Right lobe of liver (tissue), 6 donors: Measurements from ENCODE around the gene ZNF618. TPM values are rescaled to one million over a fixed set of nuclear protein-coding genes. Genes with fewer than 3 reads are reported as not detected.

ENCODE experiments used
- ATAC-seq, 4 donors: fragments of 200-7000 bp; cut with Tn5 transposase; one replicate each; pipeline ENCODE4 v1.9.1; 2020; ENCODE audit warnings: mild to moderate bottlenecking in 4 of 4, moderate library complexity in 4 of 4
- DNase-seq, 3 donors: peaks; one replicate each; pipeline ENCODE4 v3.0.0-alpha.2; 2020
- H3K27ac ChIP-seq, 3 donors: fragments of 200-600 bp; one replicate each; pipeline ENCODE4 v1.8.0; 2022
- H3K27me3 ChIP-seq, 2 donors: fragments of 200-600 bp; one replicate each; pipeline ENCODE4 v1.8.0; 2022
- H3K36me3 ChIP-seq, 4 donors: fragments of 200-600 bp; sonication (generic) in 1 of 4; one replicate each; pipeline versions ENCODE4 v1.5.1 to v1.8.0; 2017 to 2022; ENCODE audit warnings: control low read depth in 1 of 4
- H3K4me1 ChIP-seq, 4 donors: fragments of 200-600 bp; sonication (generic) in 1 of 4; one replicate each; pipeline versions ENCODE4 v1.5.1 to v1.8.0; 2017 to 2022; ENCODE audit warnings: control low read depth in 1 of 4
- H3K4me3 ChIP-seq, 3 donors: fragments of 200-600 bp; one replicate each; pipeline ENCODE4 v1.8.0; 2022
- H3K9me3 ChIP-seq, 4 donors: fragments of 200-600 bp; sonication (generic) in 1 of 4; one replicate each; pipeline versions ENCODE4 v1.5.1 to v1.8.0; 2017 to 2022; ENCODE audit warnings: control low read depth in 1 of 4
- CTCF ChIP-seq, 4 donors: fragments of 200-600 bp in 3 of 4; fragments of 450-650 bp in 1 of 4; IDR thresholded peaks; one replicate each; pipeline versions ENCODE4 v1.5.1 to v1.8.0; 2016 to 2022; ENCODE audit warnings: antibody characterized with exemption in 4 of 4, mild to moderate bottlenecking in 2 of 4
- POLR2A ChIP-seq: fragments of 450-650 bp; IDR thresholded peaks from one replicate; pipeline ENCODE4 v1.6.1; 2017; ENCODE audit warnings: antibody characterized with exemption, mild to moderate bottlenecking
- WGBS: methylation state at CpG from one replicate; pipeline ENCODE4 v1.1.6; 2018; ENCODE audit warnings: low coverage, low lambda C conversion rate; ENCODE audit not compliant: insufficient coverage; ENCODE audit errors: missing lambda C conversion rate; 5-methylcytosine and 5-hydroxymethylcytosine counted together
- intact Hi-C, 2 donors: fragments of 100-400 bp; cut with DNase I; formaldehyde crosslinking; loops; one replicate each; pipeline versions ENCODE4 v1.11.2 to v1.14.1; 2022
- total RNA-seq, 6 experiments: library from RNA; depleted of rRNA in 2 of 6; stranded (reverse); fragments of >200 nt in 2 of 6; fragmentation: NEBNext Ultra II Directional in 3 of 6; extraction: Animal tissue kit (Norgen Biotek cat#: 25700) in 3 of 6; gene quantifications; one replicate each; pipeline versions ENCODE4 v1.1.0 to v1.2.4, GENCODE V29; 2016 to 2023
- donor health status: DM: no; HTN: yes; CAD: no.
- donor health status: DM: no; HTN: no; CAD: no.
- donor health status: DM: no; HTN: no; CAD: no.
- donor health status: DM: no; HTN: yes; CAD: no.
- donor health status: DM: no; HTN: yes; CAD: no.

Gene ZNF618
- total RNA-seq, 6 experiments from 2014 or later, result 2.9 to 7.9 (median 6.0) TPM

DNA sequence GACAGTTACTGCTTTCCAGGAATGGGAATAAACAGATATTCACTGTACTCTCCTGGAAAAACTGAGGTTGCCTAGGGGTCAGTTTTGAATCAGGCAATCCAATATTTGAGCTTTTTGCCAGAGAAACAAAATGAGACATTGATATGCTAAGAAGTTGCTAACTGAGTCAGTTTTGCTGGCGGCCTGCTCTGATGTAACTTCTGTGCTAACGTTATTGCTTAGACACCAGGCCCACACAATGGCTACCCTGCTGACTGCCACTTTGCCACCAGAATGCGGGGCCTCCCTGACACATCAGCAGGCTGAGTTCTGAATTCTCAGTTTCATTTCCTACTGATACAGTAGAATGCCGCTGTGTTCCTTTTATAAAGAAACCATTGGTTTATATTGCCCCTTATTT lies 18.2 kb upstream of the ZNF618 start:
- no peaks in the 10 kb centered on the region for H3K4me1 ChIP-seq
- H3K9me3 ChIP-seq, result no peaks in the 10 kb centered on the region
- no peak overlapping the region for H3K27ac ChIP-seq
- 71% methylated on average over 4 of the region's 4 CpGs for WGBS
- no peak overlapping the region for H3K4me3 ChIP-seq
- peak in 3 of 4 donors; percentile 39 to 50 (median 42) for ATAC-seq
- TF ChIP-seq POLR2A (no peak), CTCF (IDR thresholded peaks at IDR 0.05) (no peak)
- intact Hi-C loops, result no loop called here
- no peaks in the 10 kb centered on the region for H3K36me3 ChIP-seq
- no peaks in the 10 kb centered on the region for H3K27me3 ChIP-seq
- no peak for DNase-seq

- 33% methylated on average over 1 of the region's 1 CpG for WGBS
- intact Hi-C loops, result no loop called here
- H3K4me3 ChIP-seq, result no peak overlapping the region
- no peaks in the 10 kb centered on the region for H3K36me3 ChIP-seq
- DNase-seq (no peak), ATAC-seq (no peak)
- H3K4me1 ChIP-seq, result no peaks in the 10 kb centered on the region
- H3K27ac ChIP-seq, result no peak overlapping the region
- TF ChIP-seq POLR2A (no peak), CTCF (IDR thresholded peaks at IDR 0.05) (no peak)
- no peaks in the 10 kb centered on the region for H3K27me3 ChIP-seq
- no peaks in the 10 kb centered on the region for H3K9me3 ChIP-seq
Measured at GRCh38 chr9:113858282-113858681, 17.8 kb upstream of the ZNF618 start.

GRCh38 chr9:113863345-113863744 lies 12.8 kb upstream of the ZNF618 start:
- no peaks in the 10 kb centered on the region for H3K36me3 ChIP-seq
- no peaks in the 10 kb centered on the region for H3K9me3 ChIP-seq
- TF ChIP-seq POLR2A, result no peak
- TF ChIP-seq CTCF (IDR thresholded peaks at IDR 0.05), result no peak
- DNase-seq (no peak), ATAC-seq (no peak)
- no peaks in the 10 kb centered on the region for H3K4me1 ChIP-seq
- H3K27ac ChIP-seq, result no peak overlapping the region
- H3K27me3 ChIP-seq, result no peaks in the 10 kb centered on the region
- 90% methylated on average over 2 of the region's 2 CpGs for WGBS
- no peak overlapping the region for H3K4me3 ChIP-seq
- intact Hi-C loops, result loop anchor here in 1 of 2 donors (10.0 kb wide), 1 partner anchor 101 kb away; no protein-coding TSS in a partner anchor

DNA sequence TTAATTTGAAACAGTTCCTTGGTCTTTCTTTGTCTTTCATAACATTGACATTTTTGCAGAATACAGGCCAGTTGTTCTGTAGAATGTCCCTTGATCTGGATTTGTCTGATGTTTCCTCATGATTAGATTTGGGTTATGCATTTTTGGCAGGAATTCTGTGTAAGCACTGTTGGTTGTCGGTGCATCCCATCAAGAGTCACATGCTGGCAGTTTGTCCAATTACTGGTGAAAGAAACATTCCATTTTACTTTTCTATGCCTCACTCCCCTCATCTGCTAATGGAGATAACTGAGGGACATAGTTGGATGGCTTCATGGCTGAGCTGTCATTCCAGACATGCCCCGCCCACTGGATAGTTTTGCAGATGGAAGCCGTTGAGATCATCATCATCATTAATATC lies 7.6 kb upstream of the ZNF618 start:
- ATAC-seq (no peak), DNase-seq (no peak)
- H3K36me3 ChIP-seq, result no peaks in the 10 kb centered on the region
- 71% methylated on average over 3 of the region's 3 CpGs for WGBS
- no peaks in the 10 kb centered on the region for H3K9me3 ChIP-seq
- H3K4me3 ChIP-seq, result no peak overlapping the region
- no peaks in the 10 kb centered on the region for H3K27me3 ChIP-seq
- intact Hi-C loops, result loop anchor here in 1 of 2 donors (10.0 kb wide), 1 partner anchor 96 kb away; no protein-coding TSS in a partner anchor
- no peak overlapping the region for H3K27ac ChIP-seq
- H3K4me1 ChIP-seq, result no peaks in the 10 kb centered on the region
- no peak for TF ChIP-seq POLR2A
- TF ChIP-seq CTCF (IDR thresholded peaks at IDR 0.05), result no peak
